SK-N-SH (cell line): ENCODE results near the gene SH3TC1. TPM values are rescaled to one million over a fixed set of nuclear protein-coding genes. Genes with fewer than 3 reads are reported as not detected.

Experiments
- CTCF ChIA-PET: fragments of 300-600, 350-600 bp; formaldehyde crosslinking; extraction: SDS; loops from one replicate; lab custom pipeline; 2021; lab: Yijun Ruan, JAX
- POLR2A ChIA-PET: fragments of 350-600 bp; sonication (Branson Sonifier 250); formaldehyde crosslinking; extraction: SDS; loops from one replicate; lab custom pipeline; 2020; ENCODE audit warnings: antibody characterized with exemption, inconsistent platforms; lab: Yijun Ruan, JAX
- DNase-seq: peaks from one replicate; pipeline ENCODE4 v3.0.0; 2012
- H2AFZ ChIP-seq: fragments of 200-600 bp; sonication (generic); 2 replicates; pipeline ENCODE4 v1.8.1; 2016; ENCODE audit warnings: antibody characterized with exemption, mild to moderate bottlenecking, low read depth
- H3F3A ChIP-seq: fragments of 200-600 bp; sonication (generic); replicated peaks from 2 replicates; pipeline ENCODE3; 2016; ENCODE audit warnings: antibody characterized with exemption, mild to moderate bottlenecking; ENCODE audit not compliant: insufficient read depth
- H3K27ac ChIP-seq, 2 experiments: fragments of 200-500 bp in 1 of 2; fragments of 200-600 bp in 1 of 2; sonication (Bioruptor generic) in 1 of 2; sonication (generic), shearing (Covaris generic) in 1 of 2; 2 replicates each; pipeline versions ENCODE4 v1.5.1 to v1.6.1; 2014 to 2016; ENCODE audit warnings: low read depth in 2 of 2, inconsistent platforms in 1 of 2, low read length in 1 of 2, mild to moderate bottlenecking in 1 of 2, mixed read lengths in 1 of 2
- H3K27me3 ChIP-seq: fragments of 200-600 bp; sonication (generic), shearing (Covaris generic); 2 replicates; pipeline ENCODE4 v1.6.1; 2016; ENCODE audit warnings: mixed run types; ENCODE audit not compliant: insufficient read depth
- H3K36me3 ChIP-seq, 2 experiments: fragments of 200-500 bp in 1 of 2; fragments of 200-600 bp in 1 of 2; sonication (Bioruptor generic) in 1 of 2; sonication (generic) in 1 of 2; replicated peaks in 1 of 2; 2 replicates each; pipeline versions ENCODE3 to v1.5.1; 2014 to 2016; ENCODE audit warnings: low read length in 1 of 2, mild to moderate bottlenecking in 1 of 2; ENCODE audit not compliant: insufficient read depth in 2 of 2, control insufficient read depth in 1 of 2
- H3K4me1 ChIP-seq, 2 experiments: fragments of 200-500 bp in 1 of 2; fragments of 200-600 bp in 1 of 2; sonication (Bioruptor generic) in 1 of 2; sonication (generic), shearing (Covaris generic) in 1 of 2; 2 replicates each; pipeline versions ENCODE4 v1.5.1 to v1.6.1; 2014 to 2016; ENCODE audit warnings: low read depth in 1 of 2, low read length in 1 of 2, mixed run types in 1 of 2; ENCODE audit not compliant: insufficient read depth in 2 of 2, control insufficient read depth in 1 of 2
- H3K4me2 ChIP-seq: fragments of 200-600 bp; sonication (generic), shearing (Covaris generic); 2 replicates; pipeline ENCODE4 v1.6.1; 2017; ENCODE audit warnings: mixed run types
- H3K4me3 ChIP-seq, 2 experiments: fragments of 200-500 bp in 1 of 2; fragments of 200-600 bp in 1 of 2; sonication (Bioruptor generic) in 1 of 2; sonication (generic), shearing (Covaris generic) in 1 of 2; 2 replicates each; pipeline versions ENCODE4 v1.5.1 to v1.8.1; 2014 to 2016; ENCODE audit warnings: low read depth in 2 of 2, inconsistent platforms in 1 of 2, low read length in 1 of 2, mild to moderate bottlenecking in 1 of 2, mixed read lengths in 1 of 2, moderate library complexity in 1 of 2
- H3K79me2 ChIP-seq: fragments of 200-600 bp; sonication (generic); 2 replicates; pipeline ENCODE4 v1.8.1; 2017; ENCODE audit warnings: mild to moderate bottlenecking; ENCODE audit not compliant: insufficient read depth
- H3K9ac ChIP-seq: fragments of 200-600 bp; sonication (generic); 2 replicates; pipeline ENCODE4 v1.6.1; 2017; ENCODE audit warnings: mixed run types
- H3K9me2 ChIP-seq: fragments of 200-600 bp; sonication (generic); 2 replicates; pipeline ENCODE4 v1.6.1; 2017; ENCODE audit warnings: mixed run types
- H3K9me3 ChIP-seq: fragments of 200-600 bp; sonication (generic); 2 replicates; pipeline ENCODE4 v1.6.1; 2017; ENCODE audit warnings: mixed run types, mild to moderate bottlenecking, moderate library complexity
- H4K20me1 ChIP-seq: fragments of 200-600 bp; sonication (generic); 2 replicates; pipeline ENCODE4 v1.6.1; 2017; ENCODE audit warnings: mild to moderate bottlenecking, mixed run types; ENCODE audit not compliant: insufficient read depth
- CTCF ChIP-seq: fragments of 200-600 bp; sonication (generic); IDR thresholded peaks from 2 replicates; pipeline ENCODE4 v1.6.1; 2017; ENCODE audit warnings: antibody characterized with exemption, mild to moderate bottlenecking, moderate library complexity
- FOSL2 ChIP-seq: IDR thresholded peaks from 2 replicates; pipeline ENCODE4 v1.4.0; 2012; ENCODE audit warnings: low read depth, mild to moderate bottlenecking, moderate library complexity, borderline replicate concordance
- FOXJ3 ChIP-seq: sonication (generic); formaldehyde crosslinking; IDR thresholded peaks from 2 replicates; pipeline ENCODE4 v1.5.1; 2020; ENCODE audit warnings: mild to moderate bottlenecking, missing genetic modification reagents
- FOXM1 ChIP-seq: IDR thresholded peaks from 2 replicates; pipeline ENCODE4 v1.4.0; 2012; ENCODE audit warnings: low read depth, mild to moderate bottlenecking
- RCOR1 ChIP-seq: fragments of 150-350 bp; IDR thresholded peaks from 2 replicates; pipeline ENCODE4 v1.6.1; 2017; ENCODE audit warnings: antibody characterized with exemption, low read length
- RFX5 ChIP-seq: IDR thresholded peaks from 2 replicates; pipeline ENCODE4 v1.6.1; 2012; ENCODE audit warnings: mild to moderate bottlenecking, improper control_type of control experiment, low read length
- RXRA ChIP-seq: IDR thresholded peaks from 2 replicates; pipeline ENCODE4 v1.4.0; 2012; ENCODE audit warnings: low read depth, mild to moderate bottlenecking, borderline replicate concordance
- SIN3A ChIP-seq: IDR thresholded peaks from 2 replicates; pipeline ENCODE4 v1.6.1; 2012; ENCODE audit warnings: low read depth, mild to moderate bottlenecking, low read length, moderate library complexity, borderline replicate concordance
- USF2 ChIP-seq: fragments of 150-350 bp; IDR thresholded peaks from 2 replicates; pipeline ENCODE4 v1.6.1; 2017; ENCODE audit warnings: antibody characterized with exemption, low read length, low read depth, borderline replicate concordance
- YY1 ChIP-seq: IDR thresholded peaks from 2 replicates; pipeline ENCODE4 v1.4.0; 2012; ENCODE audit warnings: low read depth, mild to moderate bottlenecking
- WGBS: methylation state at CpG from one replicate; pipeline ENCODE4 v1.1.6; 2017; ENCODE audit warnings: low lambda C conversion rate; 5-methylcytosine and 5-hydroxymethylcytosine counted together
- polyA plus RNA-seq, 3 experiments: library from polyadenylated mRNA; depleted of rRNA; stranded (reverse); fragments of >200 nt; gene quantifications; 2 replicates each; pipeline ENCODE4 v1.2.3, GENCODE V29; 2012

The SH3TC1 gene
- polyA plus RNA-seq, 1 of the 3 experiments (the other 2 are of a cell fraction), result 2.7 TPM

GRCh38 chr4:8240211-8241041 lies 41.3 kb downstream of the SH3TC1 start:
- WGBS, result 84% methylated on average over 21 of the region's 26 CpGs
- TF ChIP-seq SIN3A (no peak), RXRA (no peak), FOSL2 (no peak), RCOR1 (no peak), YY1 (no peak), CTCF (no peak), RFX5 (no peak)

GRCh38 chr4:8241211-8241779 lies 42.2 kb downstream of the SH3TC1 start:
- Histone ChIP-seq H4K20me1 (no peaks in the 10 kb centered on the region), H3K36me3 (no peaks in the 10 kb centered on the region), H3K4me3 (no peak overlapping the region), H3K27me3 (no peaks in the 10 kb centered on the region), H3F3A (no peaks in the 10 kb centered on the region), H3K27ac (no peak overlapping the region), H3K4me2 (no peak overlapping the region), H2AFZ (no peak overlapping the region), H3K4me1 (peaks cover 4 to 15% of the 10 kb centered on the region in 2 experiments; a peak in 1 of 4 replicates), H3K79me2 (no peaks in the 10 kb centered on the region), H3K9me3 (no peaks in the 10 kb centered on the region), H3K9ac (no peak overlapping the region), H3K9me2 (no peaks in the 10 kb centered on the region)
- POLR2A ChIA-PET, result interaction anchor here (0.9 kb wide), 1 partner anchor 62 kb away, joined by 3 read pairs; no protein-coding TSS in a partner anchor
- CTCF ChIA-PET, result interaction anchor here (0.8 to 6.8 kb wide), 27 partner anchors 9 to 356 kb away, joined by 3 to 115 read pairs (median 6); no protein-coding TSS in a partner anchor
- DNase-seq, result no peak
- TF ChIP-seq USF2, result no peak
- TF ChIP-seq FOXJ3 (CRISPR knock-in tag), result no peak
- no peak for TF ChIP-seq FOXM1
- WGBS, result 91% methylated on average over 7 of the region's 14 CpGs

More at GRCh38 chr4:8240211-8241041, 41.3 kb downstream of the SH3TC1 start:
- Histone ChIP-seq H3K4me1 (peaks cover 4 to 19% of the 10 kb centered on the region in 2 experiments; a peak in 1 of 4 replicates), H4K20me1 (no peaks in the 10 kb centered on the region), H3K4me3 (no peak overlapping the region), H3K4me2 (no peak overlapping the region), H3K9me3 (no peaks in the 10 kb centered on the region), H3K79me2 (no peaks in the 10 kb centered on the region), H3K9me2 (no peaks in the 10 kb centered on the region), H2AFZ (no peak overlapping the region), H3K9ac (no peak overlapping the region), H3K27me3 (no peaks in the 10 kb centered on the region), H3K27ac (no peak overlapping the region), H3F3A (no peaks in the 10 kb centered on the region), H3K36me3 (no peaks in the 10 kb centered on the region)
- DNase-seq, result no peak
- ChIA-PET POLR2A (interaction anchor here (0.9 kb wide), 1 partner anchor 61 kb away, joined by 3 read pairs; no protein-coding TSS in a partner anchor), CTCF (interaction anchor here (0.8 to 6.8 kb wide), 5 partner anchors 19 to 169 kb away, joined by 3 to 115 read pairs (median 14); no protein-coding TSS in a partner anchor)
